GM18508 (cell line): ENCODE results near the gene DSG2.
"Not testable (repeated sequence)": the region's sequence is repeated elsewhere in the genome, so short reads cannot be mapped to it uniquely, and the experiment has no call there.

ENCODE experiments used
- ATAC-seq: cut with Tn5 transposase; IDR thresholded peaks from one replicate; pipeline ENCODE4 v1.9.1; 2021; ENCODE audit warnings: moderate number of reproducible peaks; ENCODE audit not compliant: insufficient read depth, unreplicated experiment

Gene DSG2

DNA sequence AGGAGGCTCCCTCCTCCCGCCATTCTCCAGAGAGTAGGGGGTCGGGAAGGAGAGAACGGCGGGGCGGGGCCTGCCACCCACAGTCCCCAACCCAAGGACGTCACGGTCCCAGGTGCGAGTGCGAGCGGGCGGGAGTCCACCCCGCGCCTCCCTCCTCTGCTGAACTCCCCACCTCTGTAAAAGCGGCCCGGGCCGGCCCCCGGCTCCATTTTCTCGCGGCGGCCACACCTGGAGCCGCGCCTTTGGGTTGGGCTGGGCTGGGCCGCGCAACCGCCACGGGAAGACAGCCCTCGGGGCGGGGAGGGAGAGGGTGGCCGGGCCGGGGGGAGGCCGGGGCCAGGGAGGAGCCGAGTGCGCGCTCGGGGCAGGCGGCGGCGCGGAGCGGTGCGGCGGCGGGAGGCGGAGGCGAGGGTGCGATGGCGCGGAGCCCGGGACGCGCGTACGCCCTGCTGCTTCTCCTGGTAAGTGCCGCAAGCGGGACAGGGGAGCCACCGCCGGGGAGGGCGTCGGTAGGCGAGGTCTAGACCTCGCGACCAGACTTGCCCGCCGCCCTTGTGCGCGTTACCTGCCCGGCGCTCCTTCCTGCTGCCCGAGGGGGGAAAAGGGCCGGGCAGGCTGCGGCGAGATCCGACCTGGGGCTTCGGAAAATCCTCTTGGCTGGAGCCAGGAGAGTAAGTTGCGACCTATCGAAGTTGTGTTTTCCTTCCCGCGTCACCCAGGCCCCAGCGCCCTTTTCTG lies at the start of gene DSG2:
Gene DSG2, plus strand, starts transcription at position 342 of the 738 bp plus-strand sequence. Its CDS starts 75 bp downstream, at position 417.
- peak; percentile 24 for ATAC-seq

GRCh38 chr18:31450409-31450808 lies 47.6 kb upstream of the DSG2 start:
- no peak for ATAC-seq

DNA sequence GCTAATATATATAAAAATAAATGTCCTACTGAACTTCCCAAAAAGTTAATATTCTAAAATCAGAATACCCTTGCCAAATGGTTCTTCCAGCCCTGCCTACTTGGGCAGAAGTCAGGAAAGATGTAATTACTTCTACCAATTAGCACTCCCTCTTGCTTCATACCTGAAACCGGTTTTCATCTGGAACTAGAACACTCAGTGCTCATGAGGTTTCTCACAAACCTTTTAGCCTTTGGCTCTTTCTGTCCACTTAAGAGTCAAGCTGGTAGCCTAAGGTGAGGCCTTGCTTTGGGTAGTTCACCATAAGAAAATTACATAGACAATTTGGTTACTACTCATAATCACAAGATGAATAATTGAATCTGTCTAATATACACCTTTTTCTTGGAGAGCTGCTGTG lies 46.4 kb upstream of the DSG2 start:
- no peak for ATAC-seq

DNA sequence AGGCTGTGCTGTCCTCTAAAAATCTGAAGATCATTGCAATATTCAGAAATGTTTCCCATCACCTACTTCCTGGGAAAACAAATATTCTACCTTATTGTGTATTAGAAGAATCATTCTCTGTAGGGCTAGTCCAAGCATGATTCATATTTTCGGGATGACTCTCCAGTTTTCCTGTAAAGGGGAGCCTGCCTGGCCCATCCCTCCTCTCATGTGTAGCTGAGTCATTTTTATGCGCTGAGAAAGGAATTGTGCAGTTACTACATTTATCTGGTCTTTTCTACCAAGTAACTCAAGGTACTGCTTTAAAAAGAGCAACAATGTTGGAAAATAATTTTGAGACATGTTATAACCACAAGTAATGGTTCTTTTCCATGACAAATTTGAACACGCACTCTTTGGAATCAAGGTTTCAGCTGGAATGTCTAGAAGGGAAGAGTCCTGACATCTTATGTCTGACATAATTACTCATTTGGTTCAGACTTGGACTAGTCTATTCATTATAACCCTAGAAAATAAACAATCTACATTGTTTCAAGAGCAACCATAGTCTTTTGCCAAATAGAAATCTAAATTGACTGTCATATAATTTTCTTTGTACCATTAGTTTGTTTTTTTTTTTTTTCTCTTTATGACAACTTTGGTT lies 43.8 kb upstream of the DSG2 start:
- ATAC-seq = no peak

DNA sequence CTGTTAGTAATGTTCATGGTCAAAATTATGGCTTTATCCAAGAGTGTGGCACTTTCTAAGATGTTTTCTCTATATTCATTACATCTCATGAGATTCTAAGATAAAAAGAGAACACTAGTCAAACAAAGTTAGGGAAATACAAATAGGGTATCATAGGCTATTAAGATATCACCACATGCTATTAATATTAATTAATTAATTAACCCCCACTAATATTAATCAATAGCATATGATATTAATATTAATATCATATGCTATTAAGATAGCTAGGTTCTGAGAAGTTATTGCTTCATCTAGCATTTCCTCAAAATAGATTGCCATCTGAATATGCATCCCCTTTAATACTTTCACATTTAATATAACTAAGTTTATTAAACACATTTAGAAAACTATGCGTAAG lies 28.3 kb upstream of the DSG2 start:
- ATAC-seq = no peak

DNA sequence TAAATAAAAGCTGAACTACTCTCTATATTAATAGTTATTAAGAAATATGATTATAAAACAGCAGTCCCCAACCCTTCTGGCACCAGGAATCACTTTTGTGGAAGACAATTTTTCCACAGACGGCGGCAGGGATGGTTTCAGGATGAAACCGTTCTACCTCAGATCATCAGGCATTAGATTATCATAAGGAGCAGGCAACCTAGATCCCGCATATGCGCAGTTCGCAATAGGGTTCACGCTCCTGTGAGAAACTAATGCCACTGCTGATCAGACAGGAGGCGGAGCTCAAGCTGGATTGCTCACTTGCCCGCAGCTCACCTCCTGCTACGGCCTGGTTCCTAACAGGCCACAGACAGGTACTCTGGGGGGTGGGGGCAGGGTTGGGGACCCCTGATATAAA lies 19.3 kb upstream of the DSG2 start:
- no peak for ATAC-seq

DNA sequence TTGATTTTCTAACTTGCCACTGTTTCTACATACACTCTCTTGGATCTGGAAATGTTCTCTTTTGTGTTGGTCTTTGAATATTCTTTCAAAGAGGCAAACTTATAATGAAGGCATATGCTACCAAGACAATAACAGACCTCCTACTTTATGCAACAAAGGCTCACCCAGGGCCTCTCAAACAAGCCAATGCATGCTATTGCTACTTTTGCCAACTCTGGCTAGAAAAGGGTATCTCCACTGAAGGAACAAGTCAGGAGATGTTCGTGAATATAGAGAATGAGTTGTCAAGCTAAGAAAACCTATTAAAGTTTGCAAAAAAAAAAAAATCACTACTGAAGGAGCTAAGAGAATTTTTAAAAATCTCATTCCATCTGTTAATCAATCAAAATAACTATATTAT lies 15.9 kb upstream of the DSG2 start:
- ATAC-seq = no peak

DNA sequence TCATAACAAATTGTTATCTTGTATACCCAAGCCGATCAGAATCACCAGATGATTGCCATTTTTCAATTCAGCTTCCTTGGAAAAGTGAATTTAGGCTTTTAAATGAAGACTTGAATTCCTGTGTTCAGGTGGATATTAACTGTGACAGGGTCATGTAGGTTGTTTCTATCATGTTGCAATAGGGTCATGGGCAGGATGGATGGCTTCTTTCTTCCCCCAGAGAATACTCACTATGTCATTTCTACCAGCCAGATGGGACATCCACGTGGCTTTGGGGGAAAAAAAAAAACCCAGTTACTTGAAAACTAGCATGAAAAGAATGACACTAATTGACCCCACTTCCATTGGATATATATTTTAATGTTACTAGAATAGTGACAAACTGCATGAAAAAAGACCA lies 14.6 kb upstream of the DSG2 start:
- no peak for ATAC-seq

DNA sequence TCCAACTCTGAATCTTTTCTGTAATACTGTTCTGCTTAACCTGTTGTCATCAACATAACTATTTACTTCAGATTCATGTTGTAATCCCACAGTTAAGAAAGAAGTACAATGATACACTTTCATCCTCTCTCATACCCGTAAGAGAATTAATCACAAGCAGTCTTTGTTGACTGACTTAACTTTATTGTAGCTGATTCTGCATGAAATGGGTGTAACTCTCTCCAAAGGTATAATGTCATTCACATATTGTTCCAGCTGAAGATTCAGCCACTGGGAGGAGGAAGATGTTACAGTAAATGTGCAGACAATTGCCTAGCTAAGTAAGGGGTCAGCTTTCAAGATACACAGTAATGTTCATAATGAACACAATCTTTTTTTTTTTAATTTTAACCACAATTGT lies 13.5 kb upstream of the DSG2 start:
- no peak for ATAC-seq

DNA sequence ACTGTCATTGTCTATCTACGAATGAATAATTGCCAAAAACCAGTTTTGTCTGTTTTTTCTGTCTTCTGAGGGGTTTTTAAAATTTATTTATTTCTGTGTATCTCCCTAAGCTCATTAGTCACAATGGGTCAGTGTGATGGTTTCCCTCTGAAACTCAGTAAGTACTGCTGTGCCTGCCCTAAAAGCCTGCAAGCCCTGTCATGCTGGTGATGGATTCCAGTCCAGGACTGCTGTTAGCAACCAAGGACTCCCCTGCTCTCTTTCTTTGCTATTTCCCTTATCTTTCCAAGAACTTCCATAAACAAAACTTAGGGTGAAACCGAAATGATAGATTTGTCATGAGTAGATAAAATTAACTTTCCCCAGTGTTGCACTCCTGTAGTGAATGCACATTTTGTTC lies 11.8 kb upstream of the DSG2 start:
- ATAC-seq = no peak

DNA sequence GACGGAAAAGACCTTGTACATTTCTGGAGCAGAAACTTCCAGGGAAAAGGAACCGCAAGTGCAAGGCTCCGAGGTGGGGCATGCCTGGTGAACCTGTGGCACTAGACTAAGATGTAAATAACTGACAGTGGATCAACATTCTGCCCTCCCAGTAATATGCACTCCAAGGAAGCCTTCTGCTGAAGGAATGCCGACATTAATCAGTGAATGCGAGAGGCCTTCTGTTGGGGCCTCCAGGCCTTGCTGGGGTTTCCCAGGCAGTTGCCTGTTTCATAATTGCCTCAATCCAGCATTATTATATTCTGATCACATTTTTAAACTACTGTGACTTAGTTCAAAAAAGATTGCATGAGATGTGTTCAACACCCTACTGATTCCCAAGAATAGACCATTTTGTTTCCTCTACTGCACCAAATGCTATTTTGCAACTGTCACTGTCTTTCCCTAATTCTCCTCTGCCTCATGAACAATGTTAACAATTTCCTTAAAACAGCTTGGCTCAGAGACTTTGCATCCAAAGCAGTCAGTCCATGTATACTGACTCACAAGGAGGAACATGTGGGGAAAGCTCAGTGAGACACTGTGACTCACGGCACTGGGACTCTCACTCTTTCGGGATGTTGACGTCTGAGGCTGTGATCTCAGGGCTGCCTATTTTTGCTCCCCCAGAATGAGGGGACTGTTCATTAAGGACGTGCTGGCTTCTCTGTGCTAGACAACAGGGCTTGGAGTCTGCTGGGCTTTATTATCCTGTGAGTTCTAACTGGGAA lies 10.5 kb upstream of the DSG2 start:
- no peak for ATAC-seq

- no peak for ATAC-seq
Measured at GRCh38 chr18:31489311-31489710, 8.7 kb upstream of the DSG2 start.

DNA sequence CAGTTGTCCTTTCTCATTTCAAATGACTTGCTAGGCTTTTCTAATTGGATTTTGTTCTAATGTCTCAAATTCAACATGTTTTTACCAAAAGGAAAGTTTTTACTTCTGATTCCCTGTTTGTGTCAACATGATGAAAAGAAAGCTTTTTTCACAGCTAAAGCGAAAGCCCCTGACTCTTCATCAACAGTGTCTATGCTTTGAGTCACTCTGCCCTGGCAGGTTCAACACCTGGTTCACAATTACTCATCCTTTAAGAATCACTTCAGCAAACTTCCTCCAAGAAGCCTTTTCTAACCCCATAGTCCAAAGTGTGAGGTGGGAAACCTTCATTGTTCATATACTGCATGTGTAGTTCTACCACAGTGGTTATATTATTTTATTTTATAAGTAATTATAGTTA lies 7.6 kb upstream of the DSG2 start:
- ATAC-seq = peak; percentile 87

- no peak for ATAC-seq
Measured at GRCh38 chr18:31490833-31491232, 7.1 kb upstream of the DSG2 start.

DNA sequence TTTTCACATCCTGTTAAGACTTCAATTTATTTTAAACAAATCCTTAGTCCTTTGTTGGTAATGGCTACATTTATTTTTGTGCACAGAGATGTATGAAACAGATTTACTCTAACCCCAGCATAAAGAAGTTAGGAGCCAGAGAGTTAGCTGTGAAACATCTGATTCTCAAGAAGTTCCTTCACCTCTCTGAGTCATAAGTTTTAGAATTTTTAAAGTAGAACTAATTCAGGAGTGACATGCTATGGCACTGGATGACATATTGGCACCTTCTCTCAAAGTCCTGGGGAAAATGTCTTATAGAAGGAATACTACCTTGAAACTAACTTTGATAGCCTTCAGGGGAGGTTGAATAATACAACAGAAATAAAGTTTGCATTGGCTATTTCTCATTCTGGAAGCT lies 6.4 kb upstream of the DSG2 start:
- ATAC-seq = no peak

GRCh38 chr18:31492671-31493070 lies 5.3 kb upstream of the DSG2 start:
- no peak for ATAC-seq

DNA sequence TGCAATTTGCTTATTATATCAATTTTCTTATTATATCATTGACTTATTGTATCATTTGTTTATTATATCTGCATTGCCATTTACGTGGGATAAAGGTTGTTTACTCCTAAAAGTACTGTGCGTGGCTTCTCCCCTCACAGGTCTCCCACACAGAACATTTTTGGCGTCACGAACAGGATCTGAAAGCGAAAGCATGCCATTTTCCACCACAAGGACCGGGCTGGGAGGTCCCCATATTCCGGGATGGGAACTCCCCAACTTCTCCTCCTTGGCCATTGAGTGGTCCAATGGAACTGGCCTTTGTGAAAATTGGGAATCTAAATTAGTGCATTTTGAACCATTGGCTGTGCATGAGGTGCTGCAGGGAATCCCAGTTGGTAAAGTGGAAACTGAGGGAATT lies 4.8 kb upstream of the DSG2 start:
- ATAC-seq = no peak

DNA sequence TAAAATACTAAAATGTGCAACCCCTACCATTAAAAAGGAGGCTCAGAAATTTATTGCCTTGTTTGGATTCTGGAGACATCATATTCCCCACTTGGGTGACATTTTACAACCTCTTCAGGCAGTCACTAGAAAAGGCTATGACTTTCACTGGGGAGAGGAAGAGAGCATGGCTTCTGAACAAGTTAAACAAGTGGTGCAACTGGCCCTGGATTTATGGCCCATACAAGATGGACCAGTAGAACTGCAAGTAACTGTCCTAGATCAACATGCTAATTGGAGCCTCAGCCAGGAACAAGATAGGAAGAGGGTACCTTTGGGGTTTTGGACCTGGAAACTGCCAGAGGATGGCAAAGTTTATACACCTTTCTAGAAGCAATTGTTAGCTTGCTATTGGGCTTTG lies 4.0 kb upstream of the DSG2 start:
- no peak for ATAC-seq

- ATAC-seq = not testable (repeated sequence)
Measured at GRCh38 chr18:31494705-31495244, 3.2 kb upstream of the DSG2 start.

GRCh38 chr18:31497404-31497835 lies 557 bp upstream of the DSG2 start:
- no peak for ATAC-seq
